Heart right ventricle (tissue), 16 donors: ENCODE data around the gene CAMKMT. TPM values are rescaled to one million over a fixed set of nuclear protein-coding genes. Genes with fewer than 3 reads are reported as not detected.

Experiments
- ATAC-seq, 8 donors: fragments of 200-7000 bp; cut with Tn5 transposase; one replicate each; pipeline ENCODE4 v1.9.1; 2020; ENCODE audit warnings: mild to moderate bottlenecking in 8 of 8, moderate library complexity in 8 of 8, moderate number of reproducible peaks in 1 of 8
- DNase-seq, 2 donors: peaks; one replicate each; pipeline ENCODE4 v3.0.0-alpha.2; 2020
- H3K27ac ChIP-seq, 10 donors: fragments of 200-600 bp; sonication (generic) in 2 of 10; one replicate each; pipeline versions ENCODE4 v1.5.0 to v1.8.0; 2020 to 2022; ENCODE audit warnings: mild to moderate bottlenecking in 3 of 10
- H3K27me3 ChIP-seq, 7 donors: fragments of 200-600 bp; one replicate each; pipeline ENCODE4 v1.8.0; 2021 to 2022; ENCODE audit warnings: mild to moderate bottlenecking in 2 of 7
- H3K36me3 ChIP-seq, 9 donors: fragments of 200-600 bp; sonication (generic) in 1 of 9; one replicate each; pipeline versions ENCODE4 v1.5.0 to v1.8.0; 2020 to 2022; ENCODE audit warnings: mild to moderate bottlenecking in 2 of 9
- H3K4me1 ChIP-seq, 9 donors: fragments of 200-600 bp; sonication (generic) in 1 of 9; one replicate each; pipeline versions ENCODE4 v1.5.0 to v1.8.0; 2020 to 2022; ENCODE audit warnings: mild to moderate bottlenecking in 4 of 9
- H3K4me3 ChIP-seq, 10 donors: fragments of 200-600 bp; sonication (generic) in 2 of 10; one replicate each; pipeline versions ENCODE4 v1.5.0 to v1.8.0; 2020 to 2022; ENCODE audit warnings: mild to moderate bottlenecking in 7 of 10, moderate library complexity in 2 of 10
- H3K9me3 ChIP-seq, 11 donors: fragments of 200-600 bp in 10 of 11; sonication (generic) in 2 of 11; one replicate each; pipeline versions ENCODE4 v1.5.0 to v1.8.0; 2013 to 2022; ENCODE audit warnings: mild to moderate bottlenecking in 2 of 11, control low read depth in 1 of 11, moderate library complexity in 1 of 11
- WGBS, 2 donors: extraction: QIAGEN DNeasy Blood & Tissue Kit; methylation state at CpG; one replicate each; pipeline ENCODE4 v1.1.7; 2013; ENCODE audit warnings: inconsistent platforms in 1 of 2; 5-methylcytosine and 5-hydroxymethylcytosine counted together
- intact Hi-C, 10 donors: fragments of 100-400 bp; cut with DNase I; formaldehyde crosslinking; loops; one replicate each; pipeline versions ENCODE4 v1.11.1 to v1.14.2; 2022
- polyA plus RNA-seq, 2 donors: library from polyadenylated mRNA; stranded (reverse); fragments of 200-250 nt; gene quantifications; one replicate each; pipeline ENCODE4 v1.2.3, GENCODE V29; 2013
- total RNA-seq, 10 donors: library from RNA; stranded (reverse); fragmentation: NEBNext Ultra II Directional in 3 of 10; extraction: Animal tissue kit (Norgen Biotek cat#: 25700) in 3 of 10; gene quantifications; one replicate each; pipeline versions ENCODE4 v1.2.1 to v1.2.4, GENCODE V29; 2021 to 2023
- TF ChIP-seq, protein P1 (sequence below), 9 donors: fragments of 200-600 bp; sonication (generic) in 2 of 9; IDR thresholded peaks; one replicate each; pipeline versions ENCODE4 v1.5.0 to v1.8.0; 2021 to 2022; ENCODE audit warnings: antibody characterized with exemption in 9 of 9, mild to moderate bottlenecking in 5 of 9, moderate library complexity in 1 of 9
- donor health status: Arrhythmogenic right ventricular cardiomyopathy.
- donor health status: ischemic (EF 13 %, LVEDD 7.1; RV severe dilation, severe dysfunction).
- donor health status: healthy with polysubstance abuse.
- donor health status: DM: no; HTN: yes; CAD: no.
- donor health status: DM: no; HTN: no; CAD: no.
- donor health status: ischemic (EF 25% LVEDD 6.9; RV normal size, moderate dysfunction).
- donor health status: ischemic (EF 25% LVEDD 5.7; RV mildly dilated, moderate dysfunction).
- donor health status: healthy.
- donor health status: DM: yes; HTN: yes; CAD: no.
- donor health status: Ischemic cardiomyopathy.
- donor health status: ischemic (EF 35%, LVEDD 5.7; RV mildly dilated, moderate dysfunction).
- donor health status: nonischemic (EF 11% LVEDD 7.7; RV severe dilation, severe dysfunction).
- donor health status: DM: yes; HTN: yes; CAD: no.
- donor health status: PGD.
- donor health status: ischemic (EF 29% LVEDD 5.4; RV normal size, mild dysfunction).
- donor health status: nonischemic (EF 23%, LVEDD 6.1; RV moderate dilation, normal function).

CAMKMT gene
- total and polyA plus RNA-seq, 12 donors, result 4.1 to 6.4 (median 4.8) TPM

DNA sequence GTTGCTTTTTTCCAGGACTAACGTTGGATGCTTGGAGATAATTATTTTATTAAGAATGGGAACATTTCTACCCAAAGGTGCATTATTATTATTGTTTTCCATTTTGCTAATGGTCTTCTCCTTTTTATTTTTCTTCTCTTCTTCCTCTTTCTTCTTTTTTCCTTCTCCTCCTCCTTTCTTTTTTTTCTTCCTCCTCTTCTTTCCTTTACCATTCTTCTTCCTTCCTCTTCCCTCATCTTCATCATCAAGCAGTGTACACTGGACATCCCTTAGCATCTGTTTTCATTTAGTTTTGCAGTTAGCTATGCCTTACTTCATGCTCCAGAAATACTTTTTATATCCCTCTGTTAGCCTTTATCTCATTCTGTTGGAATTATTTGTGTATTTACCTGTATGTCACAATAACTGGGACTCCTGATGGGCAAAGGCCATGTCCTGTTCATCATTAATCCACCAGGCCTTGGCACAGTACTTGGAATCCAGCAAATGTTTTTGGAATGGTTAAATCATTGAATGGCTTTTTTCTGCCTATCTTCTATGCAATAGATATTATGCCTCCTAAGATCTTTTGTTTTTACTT is 162.7 kb downstream of the CAMKMT start:
- DNase-seq (no peak), ATAC-seq (no peak)
- TF ChIP-seq, protein P1, sequence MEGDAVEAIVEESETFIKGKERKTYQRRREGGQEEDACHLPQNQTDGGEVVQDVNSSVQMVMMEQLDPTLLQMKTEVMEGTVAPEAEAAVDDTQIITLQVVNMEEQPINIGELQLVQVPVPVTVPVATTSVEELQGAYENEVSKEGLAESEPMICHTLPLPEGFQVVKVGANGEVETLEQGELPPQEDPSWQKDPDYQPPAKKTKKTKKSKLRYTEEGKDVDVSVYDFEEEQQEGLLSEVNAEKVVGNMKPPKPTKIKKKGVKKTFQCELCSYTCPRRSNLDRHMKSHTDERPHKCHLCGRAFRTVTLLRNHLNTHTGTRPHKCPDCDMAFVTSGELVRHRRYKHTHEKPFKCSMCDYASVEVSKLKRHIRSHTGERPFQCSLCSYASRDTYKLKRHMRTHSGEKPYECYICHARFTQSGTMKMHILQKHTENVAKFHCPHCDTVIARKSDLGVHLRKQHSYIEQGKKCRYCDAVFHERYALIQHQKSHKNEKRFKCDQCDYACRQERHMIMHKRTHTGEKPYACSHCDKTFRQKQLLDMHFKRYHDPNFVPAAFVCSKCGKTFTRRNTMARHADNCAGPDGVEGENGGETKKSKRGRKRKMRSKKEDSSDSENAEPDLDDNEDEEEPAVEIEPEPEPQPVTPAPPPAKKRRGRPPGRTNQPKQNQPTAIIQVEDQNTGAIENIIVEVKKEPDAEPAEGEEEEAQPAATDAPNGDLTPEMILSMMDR (IDR thresholded peaks at IDR 0.05), result no peak
- no peak overlapping the region for H3K27ac ChIP-seq
- H3K27me3 ChIP-seq, result no peaks in the 10 kb centered on the region
- no peaks in the 10 kb centered on the region for H3K36me3 ChIP-seq
- 67 to 81% methylated on average over 1 of the region's 1 CpG for WGBS, 2 donors
- no peak overlapping the region for H3K4me3 ChIP-seq
- intact Hi-C loops, result loop anchor here in 1 of 10 donors (2.0 kb wide), 1 partner anchor 28 kb away; no protein-coding TSS in a partner anchor
- H3K9me3 ChIP-seq, result peaks cover 0 to 30% (median 17%) of the 10 kb centered on the region in 11 donors
- H3K4me1 ChIP-seq, result no peaks in the 10 kb centered on the region

DNA sequence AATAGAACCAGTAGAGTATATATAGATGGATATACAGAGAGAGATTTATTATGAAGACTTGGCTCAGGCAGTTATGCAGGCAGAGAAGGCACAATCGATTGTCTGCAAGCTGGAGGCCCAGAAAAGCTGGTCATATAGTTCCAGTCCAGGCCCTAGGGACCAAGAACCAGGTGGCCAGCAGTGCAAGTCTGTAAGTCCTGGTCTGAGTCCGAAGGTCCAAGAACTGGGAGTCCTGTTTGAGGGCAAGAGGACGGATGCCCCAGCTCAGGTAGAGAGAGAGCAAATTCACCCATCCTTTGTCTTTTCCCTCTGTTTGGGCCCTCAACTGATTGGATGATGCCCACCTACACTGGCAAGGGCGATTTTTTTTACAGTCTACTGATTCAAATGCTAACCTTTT is 164.6 kb downstream of the CAMKMT start:
- H3K4me3 ChIP-seq, result no peak overlapping the region
- peaks cover 0 to 19% (median 14%) of the 10 kb centered on the region in 11 donors for H3K9me3 ChIP-seq
- intact Hi-C loops, result no loop called here
- H3K36me3 ChIP-seq, result no peaks in the 10 kb centered on the region
- 93 to 96% methylated on average over 4 of the region's 4 CpGs for WGBS, 2 donors
- DNase-seq (no peak), ATAC-seq (no peak)
- H3K27ac ChIP-seq, result no peak overlapping the region
- no peaks in the 10 kb centered on the region for H3K27me3 ChIP-seq
- TF ChIP-seq, protein P1 (IDR thresholded peaks at IDR 0.05), result no peak
- no peaks in the 10 kb centered on the region for H3K4me1 ChIP-seq

DNA sequence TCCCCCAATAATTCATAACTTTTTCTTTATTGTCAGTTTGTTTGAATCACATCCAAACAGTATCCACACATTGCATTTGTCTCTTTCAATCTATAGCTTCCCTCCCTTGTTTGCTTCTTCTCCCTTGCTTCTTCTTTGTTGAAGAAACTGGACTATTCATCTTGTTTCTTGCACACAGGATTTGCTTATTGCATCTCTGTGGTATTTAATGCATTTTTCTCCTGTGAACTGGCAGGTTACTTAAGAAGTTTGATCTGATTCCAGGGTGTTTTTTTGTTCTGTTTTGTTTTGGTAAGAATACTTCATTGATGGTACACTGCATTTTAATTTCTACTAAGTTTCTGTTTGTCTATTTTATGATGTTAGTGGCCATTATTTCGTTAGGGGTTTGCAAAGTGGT is 166.8 kb downstream of the CAMKMT start:
- intact Hi-C loops, result no loop called here
- TF ChIP-seq, protein P1 (IDR thresholded peaks at IDR 0.05), result no peak
- DNase-seq (no peak), ATAC-seq (no peak)
- H3K4me3 ChIP-seq, result no peak overlapping the region
- H3K4me1 ChIP-seq, result no peaks in the 10 kb centered on the region
- no peaks in the 10 kb centered on the region for H3K9me3 ChIP-seq
- H3K27ac ChIP-seq, result no peak overlapping the region
- no peaks in the 10 kb centered on the region for H3K36me3 ChIP-seq
- WGBS, 2 donors, result 94 to 95% methylated on average over 1 of the region's 1 CpG
- no peaks in the 10 kb centered on the region for H3K27me3 ChIP-seq

DNA sequence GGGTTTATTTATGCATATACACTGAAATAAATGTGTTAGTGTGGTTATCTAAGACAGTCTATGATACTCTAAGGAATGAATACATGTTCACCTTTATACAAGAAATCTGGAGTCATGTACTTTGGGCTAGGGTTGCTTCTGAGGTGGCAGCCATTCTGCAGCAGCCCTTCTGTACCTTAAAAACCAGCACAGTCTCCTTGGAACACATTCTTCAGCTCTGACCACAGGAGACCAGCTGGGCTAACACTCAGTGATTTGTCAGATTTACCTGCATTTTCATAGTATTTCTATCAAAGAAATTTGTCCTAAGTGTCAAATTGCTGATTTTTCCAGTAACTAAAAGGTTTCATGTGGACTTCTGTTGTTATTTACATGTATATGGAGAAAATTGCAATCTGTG is 167.7 kb downstream of the CAMKMT start:
- H3K4me1 ChIP-seq, result no peaks in the 10 kb centered on the region
- H3K27ac ChIP-seq, result no peak overlapping the region
- intact Hi-C loops, result no loop called here
- DNase-seq (no peak), ATAC-seq (no peak)
- TF ChIP-seq, protein P1 (IDR thresholded peaks at IDR 0.05), result no peak
- H3K4me3 ChIP-seq, result no peak overlapping the region
- no peaks in the 10 kb centered on the region for H3K9me3 ChIP-seq
- no peaks in the 10 kb centered on the region for H3K36me3 ChIP-seq
- no peaks in the 10 kb centered on the region for H3K27me3 ChIP-seq
